PFSK-1 (cell line): ENCODE measurements around the gene PIGS.

Experiments used
- FOXP2 ChIP-seq: optimal IDR thresholded peaks from 2 replicates; pipeline ENCODE3; 2011; ENCODE audit warnings: borderline replicate concordance, control low read depth, inconsistent platforms; ENCODE audit not compliant: insufficient read depth; ENCODE audit errors: extremely low read length, extremely low read depth
- POLR2AphosphoS5 ChIP-seq: IDR thresholded peaks from 2 replicates; pipeline ENCODE4 v1.6.1; 2012; ENCODE audit warnings: low read depth, mild to moderate bottlenecking, control low read depth, low read length, moderate library complexity
- REST ChIP-seq, 2 experiments: IDR thresholded peaks; 2 replicates each; pipeline versions ENCODE4 v1.6.1 to v1.8.0; 2011 to 2012; ENCODE audit warnings: low read depth in 2 of 2, low read length in 2 of 2, control low read depth in 1 of 2, inconsistent platforms in 1 of 2, mild to moderate bottlenecking in 1 of 2, moderate library complexity in 1 of 2; ENCODE audit not compliant: insufficient read depth in 1 of 2
- SIN3A ChIP-seq: IDR thresholded peaks from 2 replicates; pipeline ENCODE4 v1.6.1; 2012; ENCODE audit warnings: mild to moderate bottlenecking, low read length, moderate library complexity, borderline replicate concordance; ENCODE audit not compliant: insufficient read depth
- TAF1 ChIP-seq: IDR thresholded peaks from 2 replicates; pipeline ENCODE4 v1.6.1; 2012; ENCODE audit warnings: low read length, control low read depth, borderline replicate concordance; ENCODE audit not compliant: insufficient read depth

PIGS gene

GRCh38 chr17:28585851-28586250 is 14.5 kb upstream of the PIGS start:
- TF ChIP-seq POLR2AphosphoS5, result no peak
- no peak for TF ChIP-seq FOXP2
- TF ChIP-seq SIN3A, result no peak
- no peak for TF ChIP-seq TAF1
- no peak for TF ChIP-seq REST (IDR thresholded peaks at IDR 0.05; ENCODE audit: insufficient read depth in 1 of 2, low read depth in 2 of 2, low read length in 2 of 2)

- TF ChIP-seq FOXP2, result no peak
- no peak for TF ChIP-seq TAF1
- TF ChIP-seq POLR2AphosphoS5, result no peak
- TF ChIP-seq REST (IDR thresholded peaks at IDR 0.05; ENCODE audit: insufficient read depth in 1 of 2, low read depth in 2 of 2, low read length in 2 of 2), result no peak
Observed at GRCh38 chr17:28584434-28584833, 13.1 kb upstream of the PIGS start.

GRCh38 chr17:28582513-28582912 is 11.2 kb upstream of the PIGS start:
- TF ChIP-seq REST (IDR thresholded peaks at IDR 0.05; ENCODE audit: insufficient read depth in 1 of 2, low read depth in 2 of 2, low read length in 2 of 2), result no peak
- no peak for TF ChIP-seq TAF1
- no peak for TF ChIP-seq FOXP2

GRCh38 chr17:28580959-28581358 is 9.6 kb upstream of the PIGS start:
- no peak for TF ChIP-seq POLR2AphosphoS5
- no peak for TF ChIP-seq SIN3A
- TF ChIP-seq TAF1, result no peak
- TF ChIP-seq REST (IDR thresholded peaks at IDR 0.05; ENCODE audit: insufficient read depth in 1 of 2, low read depth in 2 of 2, low read length in 2 of 2), result no peak
- no peak for TF ChIP-seq FOXP2

- TF ChIP-seq TAF1 (no peak), SIN3A (no peak), POLR2AphosphoS5 (no peak), FOXP2 (no peak), REST (IDR thresholded peaks at IDR 0.05; ENCODE audit: insufficient read depth in 1 of 2, low read depth in 2 of 2, low read length in 2 of 2) (no peak)
Observed at GRCh38 chr17:28579526-28579925, 8.2 kb upstream of the PIGS start.
